ENCODE measurements around the gene TMEM108.

TMEM108 gene

DNA sequence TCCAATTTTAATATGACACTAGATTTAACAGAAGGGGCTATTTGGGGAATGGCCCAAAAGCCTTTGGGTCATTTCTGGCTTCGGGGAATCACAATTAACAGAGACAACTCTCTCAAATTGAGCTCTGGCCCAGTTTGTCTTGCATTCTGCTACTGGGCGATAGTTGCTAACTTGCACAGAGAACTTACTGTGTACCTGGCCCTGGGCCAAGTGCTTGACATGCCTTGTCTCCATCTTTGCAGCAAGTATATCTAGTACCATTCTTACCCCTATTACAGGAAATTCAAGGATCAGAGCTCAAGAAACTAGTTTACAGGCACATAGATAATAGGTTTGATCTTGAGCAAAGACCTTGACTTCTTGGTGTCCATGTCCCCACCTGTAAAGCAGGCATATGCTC lies 175.7 kb downstream of the TMEM108 start:
- TF ChIP-seq, protein P1, sequence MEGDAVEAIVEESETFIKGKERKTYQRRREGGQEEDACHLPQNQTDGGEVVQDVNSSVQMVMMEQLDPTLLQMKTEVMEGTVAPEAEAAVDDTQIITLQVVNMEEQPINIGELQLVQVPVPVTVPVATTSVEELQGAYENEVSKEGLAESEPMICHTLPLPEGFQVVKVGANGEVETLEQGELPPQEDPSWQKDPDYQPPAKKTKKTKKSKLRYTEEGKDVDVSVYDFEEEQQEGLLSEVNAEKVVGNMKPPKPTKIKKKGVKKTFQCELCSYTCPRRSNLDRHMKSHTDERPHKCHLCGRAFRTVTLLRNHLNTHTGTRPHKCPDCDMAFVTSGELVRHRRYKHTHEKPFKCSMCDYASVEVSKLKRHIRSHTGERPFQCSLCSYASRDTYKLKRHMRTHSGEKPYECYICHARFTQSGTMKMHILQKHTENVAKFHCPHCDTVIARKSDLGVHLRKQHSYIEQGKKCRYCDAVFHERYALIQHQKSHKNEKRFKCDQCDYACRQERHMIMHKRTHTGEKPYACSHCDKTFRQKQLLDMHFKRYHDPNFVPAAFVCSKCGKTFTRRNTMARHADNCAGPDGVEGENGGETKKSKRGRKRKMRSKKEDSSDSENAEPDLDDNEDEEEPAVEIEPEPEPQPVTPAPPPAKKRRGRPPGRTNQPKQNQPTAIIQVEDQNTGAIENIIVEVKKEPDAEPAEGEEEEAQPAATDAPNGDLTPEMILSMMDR (IDR thresholded peaks at IDR 0.05; ENCODE audit: low read depth, low read length, missing control alignments): no peak
- no peak for DNase-seq (ENCODE audit: extremely low read depth, low read depth)
- no peak overlapping the region for H3K4me3 ChIP-seq (replicated peaks; ENCODE audit: low read depth, low read length)

- TF ChIP-seq, protein P1 (IDR thresholded peaks at IDR 0.05; ENCODE audit: low read depth, low read length, missing control alignments): no peak
- DNase-seq (ENCODE audit: extremely low read depth, low read depth): no peak
- H3K4me3 ChIP-seq (replicated peaks; ENCODE audit: low read depth, low read length): no peak overlapping the region
Observed at GRCh38 chr3:133227813-133228212, 189.6 kb downstream of the TMEM108 start.

- DNase-seq (ENCODE audit: extremely low read depth, low read depth): no peak
- H3K4me3 ChIP-seq (replicated peaks; ENCODE audit: low read depth, low read length): no peak overlapping the region
Observed at GRCh38 chr3:133230195-133230594, 192.0 kb downstream of the TMEM108 start.

GRCh38 chr3:133236901-133237300 lies 198.7 kb downstream of the TMEM108 start:
- TF ChIP-seq, protein P1 (IDR thresholded peaks at IDR 0.05; ENCODE audit: low read depth, low read length, missing control alignments): no peak
- no peak for DNase-seq (ENCODE audit: extremely low read depth, low read depth)
- H3K4me3 ChIP-seq (replicated peaks; ENCODE audit: low read depth, low read length): no peak overlapping the region

More at GRCh38 chr3:133230195-133230594, 192.0 kb downstream of the TMEM108 start:
- TF ChIP-seq, protein P1 (IDR thresholded peaks at IDR 0.05; ENCODE audit: low read depth, low read length, missing control alignments): no peak

DNA sequence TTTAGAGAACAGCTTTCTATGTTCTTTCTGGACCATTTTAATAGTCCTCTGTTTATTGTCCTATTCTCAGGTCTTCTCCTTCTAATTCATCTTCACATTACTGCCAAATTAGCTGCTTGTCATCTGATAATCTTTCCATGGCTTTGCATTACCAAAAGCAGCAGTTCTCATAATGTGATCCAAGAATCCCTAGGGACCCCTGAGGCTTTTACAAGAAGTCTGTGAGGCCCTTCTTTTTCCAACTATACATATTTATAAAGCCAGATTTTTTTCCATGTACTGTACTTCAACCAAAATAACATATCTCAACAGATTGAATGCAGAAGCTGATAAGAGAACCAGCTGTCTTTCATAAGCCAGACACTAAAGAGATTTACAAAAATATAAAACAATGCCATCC lies 199.2 kb downstream of the TMEM108 start:
- no peak overlapping the region for H3K4me3 ChIP-seq (replicated peaks; ENCODE audit: low read depth, low read length)
- TF ChIP-seq, protein P1 (IDR thresholded peaks at IDR 0.05; ENCODE audit: low read depth, low read length, missing control alignments): no peak
- DNase-seq (ENCODE audit: extremely low read depth, low read depth): no peak

GRCh38 chr3:133238015-133238414 lies 199.8 kb downstream of the TMEM108 start:
- no peak for DNase-seq (ENCODE audit: extremely low read depth, low read depth)
- TF ChIP-seq, protein P1 (IDR thresholded peaks at IDR 0.05; ENCODE audit: low read depth, low read length, missing control alignments): no peak
- H3K4me3 ChIP-seq (replicated peaks; ENCODE audit: low read depth, low read length): no peak overlapping the region

- TF ChIP-seq, protein P1 (IDR thresholded peaks at IDR 0.05; ENCODE audit: low read depth, low read length, missing control alignments): no peak
- DNase-seq (ENCODE audit: extremely low read depth, low read depth): no peak
- H3K4me3 ChIP-seq (replicated peaks; ENCODE audit: low read depth, low read length): no peak overlapping the region
Observed at GRCh38 chr3:133246119-133246518, 207.9 kb downstream of the TMEM108 start.
